Skeletal muscle cell (primary cell): ENCODE results near the gene GADD45G.

Source experiments
- DNase-seq: peaks from one replicate; pipeline ENCODE4 v3.0.0-alpha.2; 2010; ENCODE audit warnings: low read depth
- H3K4me3 ChIP-seq: 2 replicates; pipeline ENCODE4 v1.5.1; 2011; ENCODE audit warnings: low read depth, mild to moderate bottlenecking, control low read depth, low read length, moderate library complexity

The GADD45G gene

DNA sequence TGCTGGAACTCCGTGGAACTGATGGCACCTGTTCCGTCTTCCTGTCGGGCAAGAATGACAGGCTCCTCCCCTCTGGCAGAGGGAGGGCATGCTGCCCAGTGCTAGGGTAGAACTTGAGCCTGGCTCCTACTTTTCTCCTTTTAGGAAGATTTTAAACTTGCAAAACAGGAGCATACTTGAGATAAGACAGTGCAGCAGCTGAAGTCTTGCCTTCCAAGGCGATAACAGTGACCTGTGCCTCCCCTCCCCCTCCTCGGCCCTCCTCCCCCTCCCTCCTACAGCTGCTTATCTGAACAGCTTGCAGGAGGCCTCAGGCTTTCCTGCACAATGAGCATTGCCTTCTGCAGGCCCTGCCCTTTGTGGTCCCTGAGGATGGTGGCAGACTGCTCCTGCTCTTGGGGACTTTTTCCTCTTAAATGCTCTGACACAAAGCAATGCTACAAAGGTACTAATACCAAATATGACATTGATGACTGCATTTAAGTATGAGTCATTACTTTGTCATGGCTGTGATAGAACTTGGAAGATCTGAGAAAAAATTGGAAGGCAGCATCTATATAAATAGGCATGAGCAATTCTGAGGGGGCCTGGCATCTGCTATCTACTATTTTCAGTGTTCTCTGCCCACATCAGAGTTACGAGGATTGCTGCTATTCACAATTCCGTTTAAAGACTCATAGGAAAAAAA lies 2.0 kb downstream of the GADD45G start:
- DNase-seq = no peak
- H3K4me3 ChIP-seq = peak overlapping the region; percentile 51

DNA sequence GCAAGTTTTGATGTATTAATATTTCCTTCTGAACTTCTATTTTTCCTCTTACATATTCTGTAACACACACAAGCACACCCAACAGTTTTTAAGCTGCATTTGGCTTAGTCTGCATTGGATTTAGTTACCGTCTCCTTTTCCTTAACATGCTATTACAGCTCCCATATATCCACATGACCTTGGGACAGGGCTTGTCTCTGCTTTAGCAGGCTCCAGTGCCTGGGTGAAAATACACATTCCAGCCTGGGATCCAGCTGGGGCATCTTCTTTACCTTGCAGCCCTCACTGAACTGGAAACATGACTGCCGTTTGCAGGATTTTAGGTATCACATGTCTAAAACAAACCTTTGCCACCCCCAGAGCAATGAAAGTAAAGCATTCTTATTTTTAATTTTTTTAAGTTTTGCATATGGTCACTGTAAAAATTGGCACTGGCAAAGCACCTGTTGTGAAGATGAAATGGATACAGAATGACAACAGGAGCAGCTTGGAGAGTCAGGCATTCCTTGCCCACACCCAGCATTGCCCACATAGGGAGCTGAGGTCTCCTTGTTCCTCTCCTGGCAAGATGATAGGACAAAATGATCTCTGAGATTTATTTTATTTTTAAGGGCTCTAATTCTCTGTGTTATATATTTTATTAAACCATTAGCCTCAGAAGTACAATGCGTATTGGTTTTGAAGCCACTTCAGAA lies 4.0 kb downstream of the GADD45G start:
- no peak overlapping the region for H3K4me3 ChIP-seq
- DNase-seq = no peak

DNA sequence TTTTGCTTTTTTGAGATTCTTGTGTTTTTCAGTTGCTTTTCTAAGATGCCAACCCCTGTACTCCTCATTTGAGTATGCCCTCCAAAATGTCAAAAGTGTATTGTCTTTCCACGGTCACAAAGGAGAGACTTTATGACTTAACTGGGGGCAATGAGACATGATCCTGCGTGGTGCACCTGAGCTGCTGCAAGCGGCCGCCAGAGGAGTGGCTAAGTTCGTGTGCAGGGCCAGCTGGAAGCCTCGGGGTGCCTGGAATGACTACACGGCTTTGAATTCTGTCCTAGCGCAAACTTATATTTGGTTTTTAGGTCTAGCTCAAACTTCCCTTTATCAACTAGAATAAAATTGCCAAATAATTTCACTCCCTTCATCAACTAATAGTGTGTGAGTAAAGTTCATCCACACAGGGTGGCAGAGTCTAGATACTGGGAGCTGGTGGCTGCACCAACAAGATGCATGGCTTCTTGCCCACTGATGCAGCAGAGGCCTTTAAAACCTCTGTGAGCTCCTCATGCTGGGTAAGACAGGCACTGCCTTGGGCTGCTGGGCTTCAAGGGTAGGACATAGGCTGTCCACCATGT lies 4.7 kb downstream of the GADD45G start:
- H3K4me3 ChIP-seq = no peak overlapping the region
- DNase-seq = no peak

DNA sequence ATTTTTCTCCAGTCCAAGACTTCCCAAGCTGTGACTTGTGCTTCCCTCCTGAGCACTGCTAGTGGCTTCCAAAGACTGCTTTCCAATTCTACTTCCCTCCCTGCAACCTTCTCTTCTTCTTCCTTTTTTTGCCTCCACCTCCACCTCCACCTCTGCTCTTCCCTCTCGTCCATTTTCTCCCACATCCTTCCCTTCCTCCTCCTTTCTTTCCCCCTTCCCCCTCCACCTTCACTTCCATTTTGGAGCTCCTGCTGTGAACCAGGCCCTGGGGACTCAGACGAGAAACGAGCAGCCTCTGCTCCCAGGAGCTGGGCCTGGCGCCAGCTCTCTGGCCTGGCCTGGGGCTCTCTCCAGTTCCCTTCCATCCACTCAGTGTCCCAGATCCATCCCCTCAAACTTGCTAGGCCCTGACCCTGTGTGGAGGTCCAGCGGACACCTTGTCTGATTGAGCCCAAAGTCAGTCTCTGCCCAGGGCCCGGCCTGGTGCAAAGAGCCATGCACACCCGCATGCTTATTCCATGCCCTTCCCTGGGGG lies 5.6 kb downstream of the GADD45G start:
- H3K4me3 ChIP-seq = no peak overlapping the region
- no peak for DNase-seq

DNA sequence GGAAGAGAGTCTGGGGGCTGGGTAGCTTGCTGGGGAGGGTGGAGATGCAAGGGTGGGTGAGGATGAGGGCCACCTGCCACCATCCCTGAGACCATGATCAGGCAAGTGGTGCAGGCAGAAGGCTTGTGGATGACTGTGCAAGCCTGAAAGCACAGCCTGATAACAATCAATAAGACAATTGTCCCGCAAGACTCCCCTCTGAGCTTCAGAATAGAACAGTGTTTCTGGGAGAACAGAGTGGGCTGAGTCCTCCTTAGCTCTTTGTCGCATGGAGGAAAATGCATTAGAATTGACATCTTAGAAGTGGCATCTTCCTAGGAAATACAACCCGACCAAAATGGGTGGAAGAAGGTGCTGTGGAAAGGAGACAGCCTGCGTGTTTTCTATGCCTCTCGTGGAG lies 6.6 kb downstream of the GADD45G start:
- no peak overlapping the region for H3K4me3 ChIP-seq
- DNase-seq = no peak

DNA sequence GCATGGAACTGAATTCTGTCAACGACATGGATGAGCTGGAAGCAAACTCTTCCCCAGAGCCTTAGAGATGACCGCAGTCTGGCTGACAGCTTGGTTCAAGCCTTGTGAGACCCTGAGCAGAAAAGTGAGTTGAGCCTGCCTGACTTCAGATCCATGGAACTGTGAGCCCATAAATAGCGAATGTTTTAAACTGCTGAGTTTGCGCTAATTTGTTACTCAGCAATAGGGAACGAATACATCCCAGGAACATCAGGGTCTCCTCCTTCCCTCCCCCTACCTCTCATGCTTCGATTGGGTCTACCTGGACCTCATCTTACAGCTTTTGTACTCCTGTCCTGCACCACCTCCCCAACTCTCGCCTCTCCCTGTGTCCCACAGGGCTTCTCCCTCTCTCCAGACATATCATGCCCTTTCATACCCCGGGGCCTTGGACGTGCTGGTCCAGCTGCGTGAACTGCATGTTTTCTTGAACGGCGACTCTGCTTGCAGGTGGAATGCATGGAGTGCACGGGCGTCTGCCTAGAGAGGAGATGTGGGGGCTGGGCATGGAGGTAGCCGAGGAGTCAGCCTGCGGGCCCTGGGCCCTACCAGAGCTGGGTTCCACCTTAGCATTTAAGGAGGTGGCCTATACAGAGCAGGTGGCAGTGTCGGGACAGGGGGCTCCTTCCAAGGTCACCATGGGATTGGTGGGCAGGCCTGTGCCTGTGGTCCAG lies 7.9 kb downstream of the GADD45G start:
- no peak overlapping the region for H3K4me3 ChIP-seq
- no peak for DNase-seq

DNA sequence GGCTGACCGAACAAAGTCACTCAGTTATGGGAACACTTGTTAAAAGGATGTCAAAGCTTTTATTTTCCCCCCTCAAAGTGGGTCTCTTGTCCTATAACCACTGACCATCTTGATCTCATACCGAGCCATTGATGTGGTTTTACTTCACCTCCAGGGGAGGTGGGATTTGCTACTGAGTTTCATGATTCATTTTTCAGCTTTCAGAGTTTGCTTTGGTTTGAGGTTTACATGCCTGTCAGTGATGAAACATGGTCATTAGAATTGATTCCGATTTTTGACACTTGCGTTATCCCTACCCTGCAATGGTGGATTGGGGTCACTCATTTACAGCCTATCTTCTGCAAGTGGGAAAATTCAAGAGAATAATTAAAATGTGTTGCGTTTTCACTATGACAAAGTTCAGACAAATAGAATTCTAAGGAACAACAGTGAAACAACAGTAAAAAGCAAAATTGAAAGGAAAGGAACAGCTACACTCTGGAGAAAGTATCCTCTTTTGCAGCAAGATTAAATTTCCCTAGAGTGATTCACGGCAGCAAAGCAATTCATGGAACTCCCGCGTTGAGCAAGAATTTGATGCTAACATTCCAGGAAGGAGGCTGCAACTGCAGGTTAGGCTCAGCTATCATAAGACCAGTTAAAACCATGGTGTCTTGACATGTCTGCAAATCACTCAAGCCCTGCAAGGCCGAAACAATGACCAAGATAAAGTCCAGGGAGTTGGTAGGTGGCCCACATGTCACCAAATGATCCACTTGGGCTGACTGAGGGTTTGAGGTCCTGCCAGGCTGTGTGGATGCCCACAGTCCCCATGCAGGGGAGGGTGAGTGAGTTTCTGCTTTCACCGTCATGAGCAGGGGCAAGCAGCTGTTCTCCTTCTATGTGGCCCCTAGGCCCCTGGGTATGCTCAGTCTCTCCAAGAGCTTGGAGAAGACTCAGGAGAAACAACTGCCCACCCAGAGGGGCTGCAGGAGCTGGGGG lies 9.4 kb downstream of the GADD45G start:
- DNase-seq = no peak
- H3K4me3 ChIP-seq = no peak overlapping the region

DNA sequence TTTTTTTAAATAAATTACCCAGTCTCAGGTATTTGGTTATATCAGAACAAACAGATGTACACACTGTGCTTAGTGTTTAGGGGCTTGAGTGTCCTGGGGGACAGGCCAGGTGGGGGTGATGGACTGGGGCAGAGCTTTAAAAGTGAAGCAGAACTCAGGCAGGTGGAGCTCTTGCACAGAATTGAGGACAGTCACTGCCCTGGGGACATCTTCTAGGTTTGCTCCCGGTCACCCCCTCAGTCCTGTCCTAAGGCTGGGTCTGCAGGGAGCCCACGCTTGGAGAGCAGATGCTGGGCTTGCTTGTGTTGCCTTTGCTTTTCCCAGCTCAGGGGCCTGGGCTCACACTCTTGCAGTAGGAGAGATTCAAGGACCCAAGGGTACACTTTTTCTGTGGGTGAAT lies 10.8 kb downstream of the GADD45G start:
- no peak overlapping the region for H3K4me3 ChIP-seq
- DNase-seq = no peak

DNA sequence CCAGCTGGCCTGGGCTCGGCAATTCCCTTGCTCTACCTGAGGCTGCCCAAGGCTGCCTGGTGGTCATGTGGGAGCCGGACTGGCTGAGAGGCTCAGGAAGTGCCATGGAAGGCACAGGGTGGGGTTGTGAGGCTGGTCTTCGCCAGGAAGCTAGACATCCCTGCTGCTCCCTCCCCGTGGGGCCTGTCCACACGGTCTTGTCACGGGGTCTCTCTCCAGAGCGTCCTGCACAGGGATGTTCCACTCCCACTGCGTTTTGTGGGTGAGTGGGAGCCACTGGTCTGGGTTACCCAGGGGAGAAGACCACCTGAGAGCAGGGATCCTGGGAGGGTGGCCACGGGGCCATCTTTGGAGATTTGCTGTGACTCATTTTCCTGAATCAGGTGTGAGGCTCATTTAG lies 11.6 kb downstream of the GADD45G start:
- DNase-seq = no peak

DNA sequence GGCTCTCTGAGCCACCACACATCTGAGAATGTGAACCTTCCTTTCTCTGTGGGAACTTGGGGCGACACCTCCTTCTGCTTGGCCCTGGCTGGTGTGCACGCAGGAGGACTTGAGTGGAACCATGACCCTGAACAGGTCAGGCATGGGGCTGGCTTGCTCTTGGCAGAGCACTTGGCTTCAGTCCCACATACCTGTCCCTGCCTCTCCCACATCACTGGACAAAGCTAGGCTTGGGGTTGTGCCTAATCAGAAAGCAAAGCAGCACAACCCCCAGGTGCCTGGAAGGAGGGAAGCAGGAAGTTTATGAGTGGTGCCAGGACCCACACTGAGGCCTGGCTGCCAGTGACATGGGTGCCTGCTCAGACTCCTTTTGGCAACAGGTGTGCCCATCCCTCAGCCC lies 13.2 kb downstream of the GADD45G start:
- H3K4me3 ChIP-seq = no peak overlapping the region
- no peak for DNase-seq

More for the DNA sequence above, 11.6 kb downstream of the GADD45G start:
- no peak overlapping the region for H3K4me3 ChIP-seq

DNA sequence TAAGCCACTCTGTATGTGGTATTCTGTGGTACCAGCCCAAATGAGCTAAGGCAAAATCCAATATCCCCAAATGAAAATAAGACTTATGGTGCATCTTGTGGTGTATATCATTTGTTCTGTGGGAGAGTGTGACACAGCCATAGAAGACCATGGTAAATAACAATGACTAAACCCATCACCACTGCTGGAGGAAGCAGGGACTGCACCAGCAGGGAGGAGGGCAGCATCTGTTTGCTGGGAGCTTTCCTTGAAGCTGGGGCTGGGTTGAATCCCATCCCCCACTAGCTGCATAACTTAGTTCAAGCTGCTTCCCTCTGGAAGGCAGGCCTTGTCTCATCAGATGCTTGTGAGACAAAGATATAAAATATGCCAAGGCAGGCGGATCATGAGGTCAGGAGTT lies 14.2 kb downstream of the GADD45G start:
- no peak for DNase-seq

DNA sequence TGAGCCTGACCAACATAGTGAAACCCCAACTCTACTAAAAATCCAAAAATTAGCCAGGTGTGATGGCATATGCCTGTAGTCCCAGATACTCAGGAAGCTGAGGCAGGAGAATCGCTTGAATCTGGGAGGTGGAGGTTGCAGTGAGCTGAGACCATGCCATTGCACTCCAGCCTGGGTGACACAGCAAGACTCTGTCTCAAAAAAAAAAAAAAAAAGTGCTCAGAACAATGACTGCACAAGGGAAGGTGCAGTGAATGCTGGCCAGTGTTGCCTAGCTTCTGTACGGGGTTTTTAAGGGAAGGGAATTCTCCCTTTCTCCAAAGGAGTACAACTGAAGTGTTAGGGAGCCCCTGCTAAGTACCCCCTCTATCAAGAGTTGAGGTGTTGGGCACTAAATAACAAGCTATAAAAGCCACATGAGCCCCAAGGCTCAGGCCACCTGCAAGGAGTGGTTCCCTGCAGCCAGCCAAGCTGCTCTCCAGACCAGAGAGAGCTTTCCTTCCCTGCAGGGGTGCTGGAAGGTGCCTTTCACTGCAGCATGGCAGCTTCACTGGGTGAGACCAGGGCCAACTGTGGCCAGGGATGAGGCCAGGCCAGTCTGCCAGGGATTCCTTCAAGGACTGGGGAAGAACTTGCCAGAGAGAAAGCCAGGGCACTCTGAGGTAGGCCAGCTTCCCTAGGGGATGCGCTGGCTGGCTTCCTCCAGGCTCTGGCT lies 14.8 kb downstream of the GADD45G start:
- no peak for DNase-seq
- no peak overlapping the region for H3K4me3 ChIP-seq

More for the DNA sequence above, 14.2 kb downstream of the GADD45G start:
- H3K4me3 ChIP-seq = no peak overlapping the region

DNA sequence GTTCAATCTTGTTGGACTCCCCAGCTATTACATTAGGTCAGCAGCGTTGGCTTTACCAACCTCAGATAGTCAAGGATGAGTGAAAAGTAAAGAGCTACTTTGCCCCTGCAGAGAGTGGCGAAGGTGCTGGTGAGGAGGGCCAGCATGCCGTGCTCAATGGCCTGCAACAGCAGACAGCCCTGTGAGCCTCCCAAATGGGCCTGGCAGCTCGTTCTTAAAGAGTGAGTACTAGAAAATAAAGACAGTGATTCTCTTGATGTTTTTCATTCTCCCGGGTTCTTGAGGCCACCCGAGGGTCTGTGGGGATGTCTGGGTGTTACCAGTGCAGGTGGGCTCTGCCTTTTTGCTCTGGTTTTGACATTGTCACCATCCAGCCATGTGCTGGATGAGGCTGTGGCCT lies 16.2 kb downstream of the GADD45G start:
- H3K4me3 ChIP-seq = no peak overlapping the region
- DNase-seq = no peak

DNA sequence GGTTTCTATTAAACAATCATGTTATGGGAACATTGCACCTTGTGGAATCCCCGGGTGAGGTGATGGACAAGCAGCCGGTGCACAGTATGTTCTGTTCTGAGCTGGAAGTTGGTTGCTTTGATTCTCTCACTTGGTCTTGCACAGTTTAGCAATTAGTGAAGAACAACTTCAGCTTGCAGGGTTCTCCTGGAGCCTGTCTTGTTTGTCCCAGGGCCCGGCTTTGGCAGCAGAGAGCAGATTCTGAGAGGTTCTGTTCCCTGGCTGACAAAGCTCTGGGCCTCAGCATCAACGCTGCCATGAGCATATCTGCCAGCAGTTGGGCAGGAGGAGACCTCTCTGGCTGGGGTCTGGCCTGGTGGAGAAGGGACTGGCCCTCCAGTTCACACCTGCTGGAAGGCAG lies 16.9 kb downstream of the GADD45G start:
- H3K4me3 ChIP-seq = no peak overlapping the region

DNA sequence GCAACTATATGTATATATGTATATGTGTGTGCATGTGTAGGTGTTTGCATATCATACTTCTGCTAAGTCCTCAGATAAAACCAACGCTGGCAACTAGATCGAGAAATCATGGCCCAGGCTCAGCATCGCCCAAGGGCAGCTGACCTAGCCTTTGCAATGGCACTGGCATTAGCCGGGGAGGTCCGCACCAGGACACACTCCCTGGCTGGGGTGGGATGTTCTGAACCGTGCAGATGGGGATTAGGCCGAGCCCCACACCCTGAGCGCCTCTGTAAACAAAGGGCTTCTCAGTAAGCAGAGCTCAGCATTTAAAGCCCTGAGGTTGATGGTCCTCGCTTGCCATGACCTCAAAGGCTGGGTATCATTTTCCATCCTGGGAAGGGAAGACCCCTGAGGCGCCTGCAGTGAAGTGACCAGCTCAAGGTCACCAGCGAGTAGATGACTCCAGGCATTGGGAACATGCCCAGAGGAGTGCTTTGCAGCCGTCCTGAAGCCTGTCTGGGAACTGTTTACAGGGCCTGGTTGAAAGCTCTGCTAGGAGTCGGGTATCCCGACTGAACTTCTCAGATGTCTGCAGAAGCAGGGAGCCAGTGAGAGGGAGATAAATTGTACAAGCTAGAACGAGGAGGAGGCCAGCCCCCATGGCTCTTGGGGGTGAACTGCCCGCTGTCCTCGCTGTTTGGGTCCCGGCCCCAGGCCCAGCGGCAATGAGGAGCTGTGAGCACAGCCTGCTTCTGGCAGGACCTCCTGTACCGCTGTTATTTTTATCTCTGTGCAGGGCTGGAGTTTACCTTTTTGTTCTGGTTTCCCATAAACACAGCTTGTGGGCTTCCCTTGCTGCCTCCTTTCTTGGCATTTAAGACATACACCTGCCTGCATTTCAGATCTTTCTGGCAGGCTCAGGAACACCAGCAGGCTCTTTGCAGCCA lies 18.4 kb downstream of the GADD45G start:
- DNase-seq = no peak
- H3K4me3 ChIP-seq = no peak overlapping the region

More for the DNA sequence above, 16.9 kb downstream of the GADD45G start:
- no peak for DNase-seq

DNA sequence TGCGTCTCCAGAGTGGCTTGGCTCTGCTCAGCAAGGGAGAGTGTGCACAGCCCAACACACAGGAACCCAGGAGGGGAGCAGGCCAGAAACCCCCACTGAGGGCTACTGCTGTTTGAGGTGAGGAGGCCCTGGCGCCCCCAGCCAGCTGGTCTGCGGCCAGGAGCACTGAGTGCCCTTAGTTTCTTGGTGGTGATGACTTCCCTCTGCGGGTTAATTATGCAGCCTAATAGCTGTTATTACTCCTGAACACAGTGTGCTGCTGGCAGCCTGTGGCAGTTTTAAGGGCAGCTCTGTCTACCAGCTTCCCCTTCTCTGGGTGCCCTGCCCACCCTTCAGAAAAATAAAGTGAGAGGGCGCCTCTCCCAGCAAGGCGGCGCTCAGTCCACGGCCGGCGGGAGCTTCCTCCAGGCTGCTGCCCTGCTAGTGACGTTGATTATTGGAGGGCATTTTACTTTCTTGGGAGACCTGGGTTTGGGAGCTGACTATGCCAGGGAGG lies 19.2 kb downstream of the GADD45G start:
- H3K4me3 ChIP-seq = no peak overlapping the region
- DNase-seq = no peak
